AG04450 (cell line): ENCODE data around the gene COL26A1. TPM values are rescaled to one million over a fixed set of nuclear protein-coding genes. Genes with fewer than 3 reads are reported as not detected.
"Not testable (repeated sequence)": the region's sequence is repeated elsewhere in the genome, so short reads cannot be mapped to it uniquely, and the experiment has no call there.

Experiments
- CTCF ChIA-PET: fragments of 300-600, 350-600 bp; formaldehyde crosslinking; extraction: SDS; loops from one replicate; lab custom pipeline; 2022; ENCODE audit warnings: antibody characterized with exemption, inconsistent platforms; lab: Charles Lee
- POLR2A ChIA-PET: fragments of 350-600 bp; formaldehyde crosslinking; extraction: SDS; loops from one replicate; lab custom pipeline; 2021; ENCODE audit warnings: antibody characterized with exemption, inconsistent platforms; lab: Yijun Ruan, JAX
- DNase-seq: peaks from one replicate; pipeline ENCODE4 v3.0.0-alpha.2; 2011; ENCODE audit warnings: low read depth, low spot score
- H3K27ac ChIP-seq: one replicate; pipeline ENCODE4 v1.5.1; 2012; ENCODE audit warnings: low read depth, low read length, control low read depth
- H3K27me3 ChIP-seq: one replicate; pipeline ENCODE4 v1.6.0; 2012; ENCODE audit warnings: low read length; ENCODE audit not compliant: control insufficient read depth, insufficient read depth
- H3K4me3 ChIP-seq: 2 replicates; pipeline ENCODE4 v1.5.1; 2011; ENCODE audit warnings: mild to moderate bottlenecking, low read depth, low read length, control low read depth
- H3K9me3 ChIP-seq: 2 replicates; pipeline ENCODE4 v1.5.1; 2012; ENCODE audit warnings: low read length; ENCODE audit not compliant: control insufficient read depth, insufficient read depth
- polyA plus RNA-seq: library from polyadenylated mRNA; depleted of rRNA; stranded (reverse); fragments of >200 nt; gene quantifications from 2 replicates; pipeline ENCODE4 v1.2.3, GENCODE V29; 2011
- TF ChIP-seq, protein P1 (sequence below): IDR thresholded peaks from 2 replicates; pipeline ENCODE4 v1.5.1; 2011; ENCODE audit warnings: low read depth, low read length, control low read depth, inconsistent platforms

COL26A1 gene
- polyA plus RNA-seq, 1 experiment = 0.06 TPM

DNA sequence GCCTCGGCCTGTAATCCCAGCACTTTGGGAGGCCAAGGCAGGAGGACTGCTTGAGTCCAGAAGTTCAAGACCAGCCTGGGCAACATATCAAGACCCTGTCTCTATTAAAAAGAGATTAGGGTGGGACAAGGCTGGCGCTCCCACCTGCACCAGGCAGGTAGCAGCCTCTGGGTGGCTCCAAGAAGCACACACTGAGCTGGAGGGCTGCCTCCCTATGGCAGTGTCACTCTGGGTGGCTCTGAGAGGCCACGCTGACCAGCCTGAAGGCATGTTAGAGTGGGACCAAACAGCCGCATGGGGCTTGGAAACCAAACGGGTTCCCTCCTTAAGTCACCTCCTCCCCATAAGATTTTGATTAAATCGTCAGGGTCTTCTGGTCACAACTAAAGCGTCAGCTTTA is 19.8 kb upstream of the COL26A1 start:
- DNase-seq = no peak
- POLR2A ChIA-PET = no interaction called here
- TF ChIP-seq, protein P1, sequence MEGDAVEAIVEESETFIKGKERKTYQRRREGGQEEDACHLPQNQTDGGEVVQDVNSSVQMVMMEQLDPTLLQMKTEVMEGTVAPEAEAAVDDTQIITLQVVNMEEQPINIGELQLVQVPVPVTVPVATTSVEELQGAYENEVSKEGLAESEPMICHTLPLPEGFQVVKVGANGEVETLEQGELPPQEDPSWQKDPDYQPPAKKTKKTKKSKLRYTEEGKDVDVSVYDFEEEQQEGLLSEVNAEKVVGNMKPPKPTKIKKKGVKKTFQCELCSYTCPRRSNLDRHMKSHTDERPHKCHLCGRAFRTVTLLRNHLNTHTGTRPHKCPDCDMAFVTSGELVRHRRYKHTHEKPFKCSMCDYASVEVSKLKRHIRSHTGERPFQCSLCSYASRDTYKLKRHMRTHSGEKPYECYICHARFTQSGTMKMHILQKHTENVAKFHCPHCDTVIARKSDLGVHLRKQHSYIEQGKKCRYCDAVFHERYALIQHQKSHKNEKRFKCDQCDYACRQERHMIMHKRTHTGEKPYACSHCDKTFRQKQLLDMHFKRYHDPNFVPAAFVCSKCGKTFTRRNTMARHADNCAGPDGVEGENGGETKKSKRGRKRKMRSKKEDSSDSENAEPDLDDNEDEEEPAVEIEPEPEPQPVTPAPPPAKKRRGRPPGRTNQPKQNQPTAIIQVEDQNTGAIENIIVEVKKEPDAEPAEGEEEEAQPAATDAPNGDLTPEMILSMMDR = no peak

DNA sequence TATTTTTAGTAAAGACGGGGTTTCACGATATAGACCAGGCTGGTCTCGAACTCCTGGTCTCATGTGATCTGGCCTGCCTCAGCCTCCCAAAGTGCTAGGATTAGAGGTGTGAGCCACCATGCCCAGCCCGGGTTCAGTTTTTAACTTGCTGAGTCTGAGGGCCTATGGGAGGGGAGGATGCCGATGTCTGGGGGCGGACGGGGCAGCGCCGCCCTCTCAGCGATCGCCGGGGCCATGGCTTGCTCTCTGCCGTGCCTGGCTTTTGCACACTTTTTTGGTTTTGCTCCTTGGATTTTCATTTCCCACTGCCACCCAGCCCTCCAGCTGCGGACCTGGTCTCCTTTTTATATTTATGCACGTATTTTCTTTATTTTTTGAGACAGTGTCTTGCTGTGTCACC is 15.2 kb upstream of the COL26A1 start:
- DNase-seq = no peak
- ChIA-PET CTCF (no interaction called here), POLR2A (no interaction called here)
- TF ChIP-seq, protein P1 = no peak
- Histone ChIP-seq H3K9me3 (no peaks in the 10 kb centered on the region; the same call in 1 of the 2 replicates), H3K27me3 (peaks cover 5% of the 10 kb centered on the region), H3K27ac (no peak overlapping the region), H3K4me3 (no peak overlapping the region)

More for the DNA sequence above, 19.8 kb upstream of the COL26A1 start:
- Histone ChIP-seq H3K27ac (no peak overlapping the region), H3K27me3 (peaks cover 11% of the 10 kb centered on the region), H3K4me3 (no peak overlapping the region), H3K9me3 (no peaks in the 10 kb centered on the region)
- CTCF ChIA-PET = no interaction called here

DNA sequence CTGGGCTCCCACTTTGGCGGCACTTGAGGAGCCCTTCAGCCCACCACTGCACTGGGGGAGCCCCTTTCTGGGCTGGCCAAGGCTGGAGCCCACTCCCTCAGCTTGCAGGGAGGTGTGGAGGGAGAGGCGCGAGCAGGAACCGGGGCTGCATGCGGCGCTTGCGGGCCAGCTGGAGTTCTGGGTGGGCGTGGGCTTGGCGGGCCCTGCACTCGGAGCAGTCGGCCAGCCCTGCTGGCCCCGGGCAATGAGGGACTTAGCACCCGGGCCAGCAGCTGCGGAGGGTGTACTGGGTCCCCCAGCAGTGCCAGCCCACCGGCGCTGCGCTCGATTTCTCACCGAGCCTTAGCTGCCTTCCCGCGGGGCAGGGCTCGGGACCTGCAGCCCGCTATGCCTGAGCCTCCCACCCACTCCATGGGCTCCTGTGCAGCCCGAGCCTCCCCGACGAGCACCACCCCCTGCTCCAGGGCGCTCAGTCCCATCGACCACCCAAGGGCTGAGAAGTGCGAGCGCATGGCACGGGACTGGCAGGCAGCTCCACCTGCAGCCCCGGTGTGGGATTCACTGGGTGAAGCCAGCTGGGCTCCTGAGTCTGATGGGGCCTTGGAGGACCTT is 14.1 kb upstream of the COL26A1 start:
- POLR2A ChIA-PET = not testable (repeated sequence)
- CTCF ChIA-PET = interaction anchor here (0.5 kb wide), 1 partner anchor 254 kb away, joined by 4 read pairs; no protein-coding TSS in a partner anchor

DNA sequence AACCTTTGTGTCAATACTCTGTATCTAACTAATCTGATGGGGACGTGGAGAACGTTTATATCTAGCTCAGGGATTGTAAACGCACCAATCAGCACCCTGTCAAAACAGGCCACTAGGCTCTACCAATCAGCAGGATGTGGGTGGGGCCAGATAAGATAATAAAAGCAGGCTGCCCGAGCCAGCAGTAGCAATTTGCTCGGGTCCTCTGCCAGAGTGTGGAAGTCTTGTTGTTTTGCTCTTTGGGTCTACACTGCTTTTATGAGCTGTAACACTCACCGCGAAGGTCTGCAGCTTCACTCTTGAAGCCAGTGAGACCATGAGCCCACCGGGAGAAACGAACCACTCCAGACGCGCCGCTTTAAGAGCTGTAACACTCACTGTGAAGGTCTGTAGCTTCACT is 13.4 kb upstream of the COL26A1 start:
- H3K4me3 ChIP-seq, DNase-seq, H3K27me3 ChIP-seq, POLR2A ChIA-PET, H3K27ac ChIP-seq, H3K9me3 ChIP-seq: not testable (repeated sequence)
- CTCF ChIA-PET = interaction anchor here (0.6 kb wide), 1 partner anchor 168 kb away, joined by 3 read pairs; no protein-coding TSS in a partner anchor

More for the DNA sequence above, 14.1 kb upstream of the COL26A1 start:
- H3K27ac ChIP-seq, DNase-seq, H3K4me3 ChIP-seq, H3K27me3 ChIP-seq, H3K9me3 ChIP-seq: not testable (repeated sequence)

DNA sequence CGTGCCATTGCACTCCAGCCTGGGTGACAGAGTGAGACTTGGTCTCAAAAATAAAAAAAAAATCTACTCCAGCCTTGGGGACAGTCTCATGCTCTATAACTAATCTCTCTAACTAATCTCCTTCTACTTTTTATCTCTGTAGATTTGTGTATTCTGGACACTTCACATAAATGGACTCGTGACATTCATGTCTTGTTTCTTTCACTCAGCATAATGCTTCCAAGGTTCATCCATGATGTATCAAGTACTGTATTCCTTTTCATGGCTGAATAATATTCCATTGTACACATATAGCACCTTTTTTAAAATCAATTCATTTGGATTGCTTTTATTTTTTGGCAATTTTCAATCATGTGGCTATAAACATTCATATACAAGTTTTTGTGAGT is 9.8 kb upstream of the COL26A1 start:
- no peak overlapping the region for H3K4me3 ChIP-seq
- TF ChIP-seq, protein P1 = no peak
- POLR2A ChIA-PET = no interaction called here

DNA sequence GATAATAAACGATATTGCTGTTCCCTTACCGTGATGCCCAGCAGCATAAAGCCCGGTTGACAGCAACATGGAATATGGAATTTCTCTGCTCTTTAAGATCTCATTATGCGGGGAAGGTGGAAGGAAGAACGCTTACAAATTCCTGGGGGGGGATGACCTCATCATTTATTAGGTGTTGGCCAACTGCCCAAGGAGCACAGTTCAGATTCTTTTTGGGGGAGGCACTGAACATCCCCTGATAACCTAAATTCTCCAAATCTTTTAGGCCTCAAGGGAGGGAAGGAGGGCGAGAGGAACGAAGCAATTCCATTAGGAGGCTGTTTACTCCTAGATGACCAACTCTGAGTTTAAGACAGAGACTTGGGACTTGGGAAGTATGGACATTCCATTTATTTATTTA is 5.2 kb upstream of the COL26A1 start:
- Histone ChIP-seq H3K27me3 (peaks cover 13% of the 10 kb centered on the region), H3K9me3 (no peaks in the 10 kb centered on the region; the same call in 1 of the 2 replicates), H3K4me3 (no peak overlapping the region), H3K27ac (no peak overlapping the region)
- ChIA-PET POLR2A (no interaction called here), CTCF (no interaction called here)
- DNase-seq = no peak
- TF ChIP-seq, protein P1 = no peak

More for the DNA sequence above, 9.8 kb upstream of the COL26A1 start:
- Histone ChIP-seq H3K27ac (no peak overlapping the region), H3K9me3 (no peaks in the 10 kb centered on the region; the same call in 1 of the 2 replicates), H3K27me3 (peaks cover 6% of the 10 kb centered on the region)
- CTCF ChIA-PET = interaction anchor here (1.2 to 1.8 kb wide), 2 partner anchors 11 to 59 kb away, joined by 3 to 8 read pairs; no protein-coding TSS in a partner anchor
- DNase-seq = no peak
